ENCODE measurements around the gene SYT8.
"Not testable (repeated sequence)": the region's sequence is repeated elsewhere in the genome, so short reads cannot be mapped to it uniquely, and the experiment has no call there.

Gene SYT8

DNA sequence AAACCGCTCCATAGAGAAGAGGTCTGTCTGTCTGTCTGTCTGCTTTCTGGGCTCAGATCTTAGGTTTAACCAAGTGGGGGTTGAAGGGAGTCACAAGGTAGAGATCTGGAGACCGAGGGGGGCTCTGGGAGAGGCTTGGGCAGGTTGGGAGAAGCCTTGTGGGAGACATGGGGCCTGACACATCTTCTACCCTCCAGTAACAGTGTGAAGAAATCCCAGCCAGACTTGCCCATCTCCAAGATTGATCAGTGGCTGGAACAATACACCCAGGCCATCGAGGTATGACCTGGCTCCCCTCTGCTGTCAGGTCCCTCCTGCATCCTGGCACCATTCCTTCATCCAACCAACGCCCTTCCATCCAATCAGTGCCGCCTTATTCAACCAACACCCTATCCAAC lies 49.5 kb downstream of the SYT8 start:
- no peak for TF ChIP-seq EZH2 (IDR thresholded peaks at IDR 0.05; ENCODE audit: borderline replicate concordance, low read length)
- TF ChIP-seq, protein P1, sequence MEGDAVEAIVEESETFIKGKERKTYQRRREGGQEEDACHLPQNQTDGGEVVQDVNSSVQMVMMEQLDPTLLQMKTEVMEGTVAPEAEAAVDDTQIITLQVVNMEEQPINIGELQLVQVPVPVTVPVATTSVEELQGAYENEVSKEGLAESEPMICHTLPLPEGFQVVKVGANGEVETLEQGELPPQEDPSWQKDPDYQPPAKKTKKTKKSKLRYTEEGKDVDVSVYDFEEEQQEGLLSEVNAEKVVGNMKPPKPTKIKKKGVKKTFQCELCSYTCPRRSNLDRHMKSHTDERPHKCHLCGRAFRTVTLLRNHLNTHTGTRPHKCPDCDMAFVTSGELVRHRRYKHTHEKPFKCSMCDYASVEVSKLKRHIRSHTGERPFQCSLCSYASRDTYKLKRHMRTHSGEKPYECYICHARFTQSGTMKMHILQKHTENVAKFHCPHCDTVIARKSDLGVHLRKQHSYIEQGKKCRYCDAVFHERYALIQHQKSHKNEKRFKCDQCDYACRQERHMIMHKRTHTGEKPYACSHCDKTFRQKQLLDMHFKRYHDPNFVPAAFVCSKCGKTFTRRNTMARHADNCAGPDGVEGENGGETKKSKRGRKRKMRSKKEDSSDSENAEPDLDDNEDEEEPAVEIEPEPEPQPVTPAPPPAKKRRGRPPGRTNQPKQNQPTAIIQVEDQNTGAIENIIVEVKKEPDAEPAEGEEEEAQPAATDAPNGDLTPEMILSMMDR (IDR thresholded peaks at IDR 0.05; ENCODE audit: low read length): no peak
- Histone ChIP-seq H3K27ac (ENCODE audit: low read depth, low read length, poor library complexity, severe bottlenecking) (no peak overlapping the region), H2AFZ (ENCODE audit: low read length) (no peak overlapping the region), H3K9me2 (ENCODE audit: low read depth, low read length) (no peaks in the 10 kb centered on the region), H3K9me3 (ENCODE audit: low read length) (no peaks in the 10 kb centered on the region), H3K4me2 (ENCODE audit: low read length) (no peak overlapping the region), H3K9ac (ENCODE audit: low read length) (no peak overlapping the region), H3K27me3 (ENCODE audit: insufficient read depth, low read length) (no peaks in the 10 kb centered on the region), H3K36me3 (ENCODE audit: insufficient read depth, low read length) (peaks cover 65% of the 10 kb centered on the region), H3F3A (ENCODE audit: insufficient read depth, low read length) (no peaks in the 10 kb centered on the region), H3K4me1 (ENCODE audit: insufficient read depth, low read length, severe bottlenecking) (peaks cover 7% of the 10 kb centered on the region), H3K79me2 (ENCODE audit: insufficient read depth, low read length) (no peaks in the 10 kb centered on the region), H3K4me3 (ENCODE audit: low read depth, low read length, poor library complexity, severe bottlenecking) (no peak overlapping the region), H4K20me1 (ENCODE audit: insufficient read depth, low read length) (no peaks in the 10 kb centered on the region)

DNA sequence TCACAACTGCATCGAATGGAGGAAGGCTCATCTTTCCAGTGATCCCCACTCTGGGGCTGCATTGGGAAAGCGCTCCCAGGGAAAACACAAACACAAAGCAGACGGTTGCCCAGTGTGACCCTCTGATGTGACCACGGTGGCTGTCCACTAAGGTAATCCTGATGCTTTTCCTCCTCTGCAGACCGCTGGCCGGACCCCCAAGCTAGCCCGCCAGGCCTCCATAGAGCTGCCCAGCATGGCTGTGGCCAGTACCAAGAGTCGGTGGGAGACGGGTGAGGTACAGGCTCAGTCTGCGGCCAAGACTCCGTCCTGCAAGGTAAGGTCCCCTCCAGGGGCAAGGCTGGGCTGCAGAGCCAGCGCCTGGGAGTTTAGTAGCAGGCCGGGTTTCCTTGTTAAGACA lies 51.8 kb downstream of the SYT8 start:
- H3K4me3 ChIP-seq (ENCODE audit: low read depth, low read length, poor library complexity, severe bottlenecking); H3K4me1 ChIP-seq (ENCODE audit: insufficient read depth, low read length, severe bottlenecking); H3K9me3 ChIP-seq (ENCODE audit: low read length); H3K27ac ChIP-seq (ENCODE audit: low read depth, low read length, poor library complexity, severe bottlenecking); H3F3A ChIP-seq (ENCODE audit: insufficient read depth, low read length); H3K79me2 ChIP-seq (ENCODE audit: insufficient read depth, low read length); H3K27me3 ChIP-seq (ENCODE audit: insufficient read depth, low read length); H4K20me1 ChIP-seq (ENCODE audit: insufficient read depth, low read length); H3K9me2 ChIP-seq (ENCODE audit: low read depth, low read length); H3K9ac ChIP-seq (ENCODE audit: low read length); H3K4me2 ChIP-seq (ENCODE audit: low read length); H2AFZ ChIP-seq (ENCODE audit: low read length): not testable (repeated sequence)
- H3K36me3 ChIP-seq (ENCODE audit: insufficient read depth, low read length): peaks cover 73% of the 10 kb centered on the region

All from OCI-LY1 (cell line).